HepG2 (cell line): ENCODE data around the gene EGFR. TPM values are rescaled to one million over a fixed set of nuclear protein-coding genes. Genes with fewer than 3 reads are reported as not detected.

Experiments used
- AGO1 ChIP-seq: fragments of 200-400 bp; formaldehyde crosslinking; IDR thresholded peaks from 2 replicates; pipeline ENCODE4 v1.6.1; 2017; ENCODE audit warnings: mild to moderate bottlenecking, low read depth, low read length, moderate library complexity; ENCODE audit not compliant: poor library complexity, severe bottlenecking
- ATAD3A ChIP-seq: sonication (generic); formaldehyde crosslinking; IDR thresholded peaks from 2 replicates; pipeline ENCODE4 v1.4.0; 2020; ENCODE audit warnings: missing genetic modification reagents
- CREB1 ChIP-seq, 2 experiments: fragments of 450-650 bp in 1 of 2; IDR thresholded peaks; 2 replicates each; pipeline ENCODE4 v1.6.1; 2016 to 2017; ENCODE audit warnings: control low read depth in 1 of 2, mild to moderate bottlenecking in 1 of 2, missing compliant biosample characterization in 1 of 2, missing genetic modification characterization in 1 of 2
- GABPB1 ChIP-seq: IDR thresholded peaks from 2 replicates; pipeline ENCODE4 v1.6.1; 2016; ENCODE audit warnings: mild to moderate bottlenecking, missing genetic modification reagents, moderate library complexity, missing compliant biosample characterization
- HIVEP1 ChIP-seq: sonication (generic); formaldehyde crosslinking; IDR thresholded peaks from 2 replicates; pipeline ENCODE4 v1.4.0; 2020; ENCODE audit warnings: mild to moderate bottlenecking, missing genetic modification reagents
- MAZ ChIP-seq, 2 experiments: sonication (generic) in 1 of 2; formaldehyde crosslinking in 1 of 2; IDR thresholded peaks; 2 replicates each; pipeline versions ENCODE4 v1.5.0 to v1.6.1; 2012 to 2020; ENCODE audit warnings: low read depth in 2 of 2, mild to moderate bottlenecking in 2 of 2, borderline replicate concordance in 1 of 2, improper control_type of control experiment in 1 of 2, low read length in 1 of 2, missing genetic modification reagents in 1 of 2, moderate library complexity in 1 of 2
- MED8 ChIP-seq: sonication (generic); formaldehyde crosslinking; IDR thresholded peaks from 2 replicates; pipeline ENCODE4 v1.8.1; 2023; ENCODE audit warnings: mild to moderate bottlenecking, missing genetic modification reagents; ENCODE audit not compliant: insufficient replicate concordance
- NFE2L2 ChIP-seq: fragments of 150-350 bp; IDR thresholded peaks from 2 replicates; pipeline ENCODE4 v1.6.1; 2014; ENCODE audit warnings: low read length
- NR2F2 ChIP-seq: IDR thresholded peaks from 2 replicates; pipeline ENCODE4 v1.6.1; 2012; ENCODE audit warnings: low read depth, inconsistent platforms, borderline replicate concordance
- SP1 ChIP-seq, 2 experiments: fragments of 450-650 bp in 1 of 2; sonication (generic) in 1 of 2; formaldehyde crosslinking in 1 of 2; IDR thresholded peaks; 2 replicates each; pipeline versions ENCODE4 v1.4.0 to v1.6.1; 2016 to 2020; ENCODE audit warnings: missing genetic modification reagents in 1 of 2
- TOE1 ChIP-seq: sonication (generic); formaldehyde crosslinking; IDR thresholded peaks from 2 replicates; pipeline ENCODE4 v1.4.0; 2020; ENCODE audit warnings: mild to moderate bottlenecking, missing genetic modification reagents
- ZFP90 ChIP-seq: sonication (generic); formaldehyde crosslinking; IDR thresholded peaks from 2 replicates; pipeline ENCODE4 v1.8.0; 2022; ENCODE audit warnings: missing genetic modification reagents, mild to moderate bottlenecking, inconsistent platforms, borderline replicate concordance
- ZMYM4 ChIP-seq: sonication (generic); formaldehyde crosslinking; IDR thresholded peaks from 2 replicates; pipeline ENCODE4 v1.8.1; 2023; ENCODE audit warnings: mild to moderate bottlenecking, missing genetic modification reagents
- ZNF160 ChIP-seq: sonication (generic); formaldehyde crosslinking; IDR thresholded peaks from 2 replicates; pipeline ENCODE4 v1.8.0; 2022; ENCODE audit warnings: mild to moderate bottlenecking, inconsistent platforms, missing genetic modification reagents
- ZNF253 ChIP-seq: sonication (generic); formaldehyde crosslinking; IDR thresholded peaks from 2 replicates; pipeline ENCODE4 v1.8.0; 2022; ENCODE audit warnings: mild to moderate bottlenecking, missing genetic modification reagents, borderline replicate concordance
- ZNF350 ChIP-seq: sonication (generic); formaldehyde crosslinking; IDR thresholded peaks from 2 replicates; pipeline ENCODE4 v1.4.0; 2020; ENCODE audit warnings: mild to moderate bottlenecking, low read depth, missing genetic modification reagents, borderline replicate concordance
- ZNF441 ChIP-seq: sonication (generic); formaldehyde crosslinking; IDR thresholded peaks from 2 replicates; pipeline ENCODE4 v1.7.0; 2021; ENCODE audit warnings: missing genetic modification reagents, borderline replicate concordance
- ZNF773 ChIP-seq: sonication (generic); formaldehyde crosslinking; IDR thresholded peaks from 2 replicates; pipeline ENCODE4 v1.4.0; 2020; ENCODE audit warnings: missing genetic modification reagents, borderline replicate concordance
- ZNF792 ChIP-seq: IDR thresholded peaks from 2 replicates; pipeline ENCODE4 v1.6.1; 2016
- polyA plus RNA-seq, 8 experiments: library from polyadenylated mRNA; depleted of rRNA in 3 of 8; stranded (reverse) in 7 of 8; unstranded in 1 of 8; fragments of >200 nt; fragmentation: Illumina TruSeq in 4 of 8; extraction: Trizol in 4 of 8; gene quantifications; 2 replicates each; pipeline versions ENCODE4 v1.2.1 to v1.2.3, GENCODE V29; 2011 to 2016; ENCODE audit warnings: low read depth in 4 of 8, missing spikeins in 1 of 8, mixed read lengths in 1 of 8; ENCODE audit not compliant: insufficient read depth in 1 of 8
- total RNA-seq, 5 experiments: library from RNA; depleted of rRNA; stranded (reverse); fragments of >200 nt; fragmentation: Illumina TruSeq; extraction: Trizol; gene quantifications; 2 replicates each; pipeline ENCODE4 v1.2.3, GENCODE V29; 2016; ENCODE audit warnings: low read depth in 1 of 5
- TF ChIP-seq, protein P1 (sequence below): sonication (generic); formaldehyde crosslinking; IDR thresholded peaks from 2 replicates; pipeline ENCODE4 v1.4.0; 2020; ENCODE audit warnings: missing genetic modification reagents
- TF ChIP-seq, protein P2 (sequence below): sonication (generic); formaldehyde crosslinking; IDR thresholded peaks from 2 replicates; pipeline ENCODE4 v1.4.0; 2020; ENCODE audit warnings: missing genetic modification reagents
- TF ChIP-seq, protein P3 (sequence below): sonication (generic); formaldehyde crosslinking; IDR thresholded peaks from 2 replicates; pipeline ENCODE4 v1.4.0; 2020; ENCODE audit warnings: low read depth, mild to moderate bottlenecking, missing genetic modification reagents

The EGFR gene
- total and polyA plus RNA-seq, 2 of the 13 experiments (the other 11 are each of a cell fraction or from before 2014, with no cell fraction given), result 7.0 to 10.0 TPM

DNA sequence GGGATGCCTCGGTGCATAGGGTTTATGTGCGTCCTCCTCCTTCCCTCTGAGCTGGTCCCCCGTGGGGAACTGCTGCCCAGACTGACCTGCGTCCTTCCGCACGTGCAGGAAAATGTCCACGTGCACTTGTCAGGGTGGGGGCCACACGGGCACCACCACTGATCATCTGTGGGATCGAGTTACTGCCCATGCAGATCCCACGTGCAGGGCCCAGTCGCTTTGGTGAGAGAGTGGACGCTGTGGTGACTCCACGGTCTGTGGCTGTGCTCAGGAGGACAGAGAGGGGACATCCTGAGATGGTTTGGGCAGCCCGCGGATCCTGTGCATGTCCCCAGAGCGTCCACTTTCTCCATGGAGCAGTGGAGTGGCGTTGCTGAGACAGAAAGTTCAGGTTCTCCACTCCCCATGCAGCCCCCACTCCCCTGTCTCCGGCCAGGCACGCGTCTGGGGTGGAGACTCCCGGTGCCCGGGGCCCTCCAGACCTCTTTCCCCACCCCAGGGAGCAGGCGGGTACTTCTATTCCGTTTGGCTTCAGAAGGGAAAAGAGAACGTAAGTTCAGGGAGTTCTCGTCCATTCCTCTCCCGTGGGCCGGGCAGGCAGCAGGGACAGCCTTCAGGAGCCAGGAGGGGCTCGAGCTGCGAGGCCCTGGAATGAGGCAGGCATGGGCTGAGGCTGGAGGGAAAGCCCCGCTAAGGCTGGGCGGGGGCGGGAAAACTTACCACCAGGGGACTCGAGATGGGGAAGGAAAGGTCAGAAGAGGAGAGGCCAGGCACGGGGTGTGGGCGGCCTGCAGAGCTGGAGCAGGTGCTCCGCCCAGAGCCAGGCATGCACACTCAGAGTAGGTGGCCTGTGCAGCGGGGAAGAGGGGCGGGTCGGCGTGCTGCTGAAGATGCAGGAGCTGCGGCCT is 59.9 kb downstream of the EGFR start (continued):
- TF ChIP-seq TOE1, result no peak
- peak; percentile 49; the same call in 1 of the 2 replicates for TF ChIP-seq ZNF253 (CRISPR knock-in tag)
- TF ChIP-seq ZNF350 (CRISPR knock-in tag), result peak; percentile 61; the same call in 1 of the 2 replicates
- TF ChIP-seq ZMYM4 (CRISPR knock-in tag), result peak; percentile 85
- TF ChIP-seq MED8 (CRISPR knock-in tag), result peak; percentile 62
- TF ChIP-seq HIVEP1 (CRISPR knock-in tag), result peak; percentile 86; the same call in 1 of the 2 replicates
- no peak for TF ChIP-seq CREB1 (IDR thresholded peaks at IDR 0.05)
- TF ChIP-seq CREB1 (CRISPR knock-in tag; IDR thresholded peaks at IDR 0.05), result no peak
- TF ChIP-seq MAZ (IDR thresholded peaks at IDR 0.05; ENCODE audit: borderline replicate concordance, low read depth, low read length), result no peak
- TF ChIP-seq MAZ (CRISPR knock-in tag; IDR thresholded peaks at IDR 0.05; ENCODE audit: low read depth), result peak; percentile 39; the same call in 1 of the 2 replicates
- TF ChIP-seq NR2F2, result peak; percentile 61; the same call in 1 of the 2 replicates
- TF ChIP-seq, protein P1, sequence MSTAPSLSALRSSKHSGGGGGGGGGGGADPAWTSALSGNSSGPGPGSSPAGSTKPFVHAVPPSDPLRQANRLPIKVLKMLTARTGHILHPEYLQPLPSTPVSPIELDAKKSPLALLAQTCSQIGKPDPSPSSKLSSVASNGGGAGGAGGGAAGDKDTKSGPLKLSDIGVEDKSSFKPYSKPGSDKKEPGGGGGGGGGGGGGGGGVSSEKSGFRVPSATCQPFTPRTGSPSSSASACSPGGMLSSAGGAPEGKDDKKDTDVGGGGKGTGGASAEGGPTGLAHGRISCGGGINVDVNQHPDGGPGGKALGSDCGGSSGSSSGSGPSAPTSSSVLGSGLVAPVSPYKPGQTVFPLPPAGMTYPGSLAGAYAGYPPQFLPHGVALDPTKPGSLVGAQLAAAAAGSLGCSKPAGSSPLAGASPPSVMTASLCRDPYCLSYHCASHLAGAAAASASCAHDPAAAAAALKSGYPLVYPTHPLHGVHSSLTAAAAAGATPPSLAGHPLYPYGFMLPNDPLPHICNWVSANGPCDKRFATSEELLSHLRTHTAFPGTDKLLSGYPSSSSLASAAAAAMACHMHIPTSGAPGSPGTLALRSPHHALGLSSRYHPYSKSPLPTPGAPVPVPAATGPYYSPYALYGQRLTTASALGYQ (CRISPR knock-in tag), result peak; percentile 62; the same call in 1 of the 2 replicates
- TF ChIP-seq GABPB1, result 0 out of 2 replicates have a peak, but pooled peaks have one; percentile 27
- TF ChIP-seq ZFP90 (CRISPR knock-in tag), result no peak
- TF ChIP-seq ZNF792 (CRISPR knock-in tag), result no peak
- TF ChIP-seq ZNF773 (CRISPR knock-in tag), result no peak; the same call in 1 of the 2 replicates
- no peak for TF ChIP-seq ATAD3A (CRISPR knock-in tag)
- TF ChIP-seq, protein P2, sequence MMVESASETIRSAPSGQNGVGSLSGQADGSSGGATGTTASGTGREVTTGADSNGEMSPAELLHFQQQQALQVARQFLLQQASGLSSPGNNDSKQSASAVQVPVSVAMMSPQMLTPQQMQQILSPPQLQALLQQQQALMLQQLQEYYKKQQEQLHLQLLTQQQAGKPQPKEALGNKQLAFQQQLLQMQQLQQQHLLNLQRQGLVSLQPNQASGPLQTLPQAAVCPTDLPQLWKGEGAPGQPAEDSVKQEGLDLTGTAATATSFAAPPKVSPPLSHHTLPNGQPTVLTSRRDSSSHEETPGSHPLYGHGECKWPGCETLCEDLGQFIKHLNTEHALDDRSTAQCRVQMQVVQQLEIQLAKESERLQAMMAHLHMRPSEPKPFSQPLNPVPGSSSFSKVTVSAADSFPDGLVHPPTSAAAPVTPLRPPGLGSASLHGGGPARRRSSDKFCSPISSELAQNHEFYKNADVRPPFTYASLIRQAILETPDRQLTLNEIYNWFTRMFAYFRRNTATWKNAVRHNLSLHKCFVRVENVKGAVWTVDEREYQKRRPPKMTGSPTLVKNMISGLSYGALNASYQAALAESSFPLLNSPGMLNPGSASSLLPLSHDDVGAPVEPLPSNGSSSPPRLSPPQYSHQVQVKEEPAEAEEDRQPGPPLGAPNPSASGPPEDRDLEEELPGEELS (CRISPR knock-in tag), result peak; percentile 61
- TF ChIP-seq ZNF441, result 0 out of 2 replicates have a peak, but pooled peaks have one; percentile 31
- no peak for TF ChIP-seq SP1 (IDR thresholded peaks at IDR 0.05)
- TF ChIP-seq SP1 (CRISPR knock-in tag; IDR thresholded peaks at IDR 0.05), result no peak
- no peak for TF ChIP-seq AGO1
- no peak for TF ChIP-seq NFE2L2
- peak; percentile 40; the same call in 1 of the 2 replicates for TF ChIP-seq ZNF160 (CRISPR knock-in tag)
- TF ChIP-seq, protein P3, sequence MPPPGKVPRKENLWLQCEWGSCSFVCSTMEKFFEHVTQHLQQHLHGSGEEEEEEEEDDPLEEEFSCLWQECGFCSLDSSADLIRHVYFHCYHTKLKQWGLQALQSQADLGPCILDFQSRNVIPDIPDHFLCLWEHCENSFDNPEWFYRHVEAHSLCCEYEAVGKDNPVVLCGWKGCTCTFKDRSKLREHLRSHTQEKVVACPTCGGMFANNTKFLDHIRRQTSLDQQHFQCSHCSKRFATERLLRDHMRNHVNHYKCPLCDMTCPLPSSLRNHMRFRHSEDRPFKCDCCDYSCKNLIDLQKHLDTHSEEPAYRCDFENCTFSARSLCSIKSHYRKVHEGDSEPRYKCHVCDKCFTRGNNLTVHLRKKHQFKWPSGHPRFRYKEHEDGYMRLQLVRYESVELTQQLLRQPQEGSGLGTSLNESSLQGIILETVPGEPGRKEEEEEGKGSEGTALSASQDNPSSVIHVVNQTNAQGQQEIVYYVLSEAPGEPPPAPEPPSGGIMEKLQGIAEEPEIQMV, result 0 out of 2 replicates have a peak, but pooled peaks have one; percentile 84
